HG03045 (cell line): ENCODE results near the gene SUSD3.

ENCODE experiments used
- ATAC-seq: cut with Tn5 transposase; IDR thresholded peaks from one replicate; pipeline ENCODE4 v1.9.1; 2021; ENCODE audit warnings: mild to moderate bottlenecking, moderate library complexity; ENCODE audit not compliant: unreplicated experiment

The SUSD3 gene

GRCh38 chr9:93051680-93052089, 6.8 kb upstream of the SUSD3 start:
- no peak for ATAC-seq

- no peak for ATAC-seq
Measured at GRCh38 chr9:93052791-93053540, 5.5 kb upstream of the SUSD3 start.

- ATAC-seq: no peak
Measured at GRCh38 chr9:93053781-93054331, 4.6 kb upstream of the SUSD3 start.

- no peak for ATAC-seq
Measured at GRCh38 chr9:93054758-93055704, 3.5 kb upstream of the SUSD3 start.

- no peak for ATAC-seq
Measured at GRCh38 chr9:93057042-93057702, 1.3 kb upstream of the SUSD3 start.

GRCh38 chr9:93057703-93058354, 672 bp upstream of the SUSD3 start:
- ATAC-seq: no peak

GRCh38 chr9:93059011-93059714, 662 bp downstream of the SUSD3 start:
- ATAC-seq: peak; percentile 27

- ATAC-seq: no peak
Measured at GRCh38 chr9:93059715-93060578, 1.4 kb downstream of the SUSD3 start.

GRCh38 chr9:93060746-93061259, 2.3 kb downstream of the SUSD3 start:
- no peak for ATAC-seq

GRCh38 chr9:93061260-93061751, 2.8 kb downstream of the SUSD3 start:
- ATAC-seq: no peak

- no peak for ATAC-seq
Measured at GRCh38 chr9:93061791-93062763, 3.6 kb downstream of the SUSD3 start.

GRCh38 chr9:93064392-93065134, 6.1 kb downstream of the SUSD3 start:
- ATAC-seq: peak; percentile 88

- ATAC-seq: no peak
Measured at GRCh38 chr9:93065135-93065720, 6.7 kb downstream of the SUSD3 start.

GRCh38 chr9:93066978-93067603, 8.6 kb downstream of the SUSD3 start:
- no peak for ATAC-seq

GRCh38 chr9:93068956-93069355, 10.5 kb downstream of the SUSD3 start:
- ATAC-seq: no peak

GRCh38 chr9:93071464-93071863, 13.0 kb downstream of the SUSD3 start:
- ATAC-seq: no peak
